A549 (cell line): ENCODE results near the gene ZBED6. TPM values are rescaled to one million over a fixed set of nuclear protein-coding genes. Genes with fewer than 3 reads are reported as not detected.

Source experiments
- ATAC-seq, 2 experiments: fragments of 200-7000 bp in 1 of 2; fragments of >200 bp in 1 of 2; cut with Nextera tagmentation in 1 of 2; cut with Tn5 transposase in 1 of 2; 3 replicates each; pipeline versions ENCODE4 v1.8.0 to v1.9.1; 2018 to 2020; ENCODE audit warnings: mild to moderate bottlenecking in 1 of 2, moderate library complexity in 1 of 2
- CTCF ChIA-PET: fragments of 300-600 bp; sonication (Branson Sonifier 250); formaldehyde crosslinking; extraction: SDS; loops from one replicate; lab custom pipeline; 2021; ENCODE audit warnings: antibody characterized with exemption, inconsistent platforms; lab: Yijun Ruan, JAX
- POLR2A ChIA-PET: fragments of 350-600 bp; formaldehyde crosslinking; extraction: SDS; loops from one replicate; lab custom pipeline; 2021; ENCODE audit warnings: antibody characterized with exemption, inconsistent platforms; lab: Yijun Ruan, JAX
- DNase-seq, 2 experiments: peaks; one replicate each; pipeline versions ENCODE4 v3.0.0 to v3.0.0-alpha.2; 2011 to 2016; ENCODE audit warnings: low read depth in 1 of 2, low spot score in 1 of 2
- FAIRE-seq: peaks from 2 replicates; lab custom pipeline; 2011; peaks lifted over from hg19 to GRCh38; lab: Jason Lieb, UNC
- H3K27ac ChIP-seq, 2 experiments: fragments of >200 bp; sonication (Bioruptor Twin); formaldehyde crosslinking; 3 replicates each; pipeline ENCODE4 v1.5.1; 2016 to 2017
- H3K4me1 ChIP-seq: fragments of >200 bp; sonication (Bioruptor Twin); formaldehyde crosslinking; 3 replicates; pipeline ENCODE4 v1.6.1; 2016
- H3K4me2 ChIP-seq: fragments of >200 bp; sonication (Bioruptor Twin); formaldehyde crosslinking; 3 replicates; pipeline ENCODE4 v1.6.1; 2016
- H3K4me3 ChIP-seq: fragments of >200 bp; sonication (Bioruptor Twin); formaldehyde crosslinking; 3 replicates; pipeline ENCODE4 v1.5.1; 2016
- H3K9me3 ChIP-seq: fragments of >200 bp; sonication (Bioruptor Twin); formaldehyde crosslinking; 3 replicates; pipeline ENCODE4 v1.6.1; 2016
- ATOH8 ChIP-seq: fragments of 250-450 bp; sonication (Bioruptor Pico); IDR thresholded peaks from 2 replicates; pipeline ENCODE4 v1.5.0; 2020; ENCODE audit warnings: low read depth, mild to moderate bottlenecking, moderate library complexity
- BHLHE40 ChIP-seq: IDR thresholded peaks from 2 replicates; pipeline ENCODE4 v1.6.1; 2012; ENCODE audit warnings: low read depth, low read length, inconsistent platforms
- CBX2 ChIP-seq: fragments of 200-600 bp; sonication (generic); IDR thresholded peaks from 2 replicates; pipeline ENCODE4 v1.6.1; 2016; ENCODE audit warnings: low read depth, mild to moderate bottlenecking, borderline replicate concordance
- CBX8 ChIP-seq: fragments of 200-600 bp; sonication (generic); IDR thresholded peaks from 2 replicates; pipeline ENCODE4 v1.6.1; 2016
- CEBPB ChIP-seq, 2 experiments: fragments of >200 bp in 1 of 2; sonication (Bioruptor Twin) in 1 of 2; formaldehyde crosslinking in 1 of 2; IDR thresholded peaks; 2 replicates each; pipeline ENCODE4 v1.6.1; 2012 to 2016
- CHD2 ChIP-seq: fragments of 150-350 bp; IDR thresholded peaks from 2 replicates; pipeline ENCODE4 v1.6.1; 2014; ENCODE audit warnings: low read length; ENCODE audit not compliant: partially characterized antibody
- CHD4 ChIP-seq: fragments of 200-600 bp; sonication (generic); IDR thresholded peaks from 2 replicates; pipeline ENCODE4 v1.6.1; 2016; ENCODE audit warnings: antibody characterized with exemption, mild to moderate bottlenecking, borderline replicate concordance
- EHF ChIP-seq: fragments of 250-450 bp; sonication (Bioruptor Pico); IDR thresholded peaks from 2 replicates; pipeline ENCODE4 v1.5.0; 2020; ENCODE audit warnings: mild to moderate bottlenecking
- FOSB ChIP-seq: fragments of 250-450 bp; sonication (Bioruptor Pico); IDR thresholded peaks from 2 replicates; pipeline ENCODE4 v1.5.0; 2020; ENCODE audit warnings: mild to moderate bottlenecking, moderate library complexity
- FOXS1 ChIP-seq: fragments of 250-450 bp; sonication (Bioruptor Pico); IDR thresholded peaks from 2 replicates; pipeline ENCODE4 v1.5.0; 2020; ENCODE audit warnings: mild to moderate bottlenecking, moderate library complexity
- HES2 ChIP-seq: fragments of >200 bp; sonication (Bioruptor Twin); formaldehyde crosslinking; IDR thresholded peaks from 2 replicates; pipeline ENCODE4 v1.6.1; 2016
- HOXA7 ChIP-seq: fragments of 250-450 bp; sonication (Bioruptor Pico); IDR thresholded peaks from 2 replicates; pipeline ENCODE4 v1.5.0; 2020; ENCODE audit warnings: mild to moderate bottlenecking, moderate library complexity
- HOXB13 ChIP-seq: fragments of 250-450 bp; sonication (Bioruptor Pico); IDR thresholded peaks from 2 replicates; pipeline ENCODE4 v1.5.0; 2020; ENCODE audit warnings: low read depth, mild to moderate bottlenecking, moderate library complexity
- KDM1A ChIP-seq: fragments of 200-600 bp; sonication (generic); IDR thresholded peaks from 2 replicates; pipeline ENCODE4 v1.6.1; 2016; ENCODE audit warnings: low read depth, mild to moderate bottlenecking
- KDM5A ChIP-seq: fragments of 200-600 bp; sonication (generic); IDR thresholded peaks from 2 replicates; pipeline ENCODE4 v1.6.1; 2016; ENCODE audit warnings: antibody characterized with exemption, mild to moderate bottlenecking
- MAFK ChIP-seq: fragments of 450-650 bp; IDR thresholded peaks from 2 replicates; pipeline ENCODE4 v1.6.1; 2014; ENCODE audit not compliant: partially characterized antibody
- MAX ChIP-seq: IDR thresholded peaks from 2 replicates; pipeline ENCODE4 v1.6.1; 2012
- MAZ ChIP-seq: fragments of 150-350 bp; IDR thresholded peaks from 2 replicates; pipeline ENCODE4 v1.6.1; 2014; ENCODE audit warnings: antibody characterized with exemption, low read depth, low read length, borderline replicate concordance
- POLR2A ChIP-seq: IDR thresholded peaks from 2 replicates; pipeline ENCODE4 v1.6.1; 2012; ENCODE audit warnings: mild to moderate bottlenecking, low read length
- POLR2AphosphoS2 ChIP-seq: conservative IDR thresholded peaks from 2 replicates; pipeline ENCODE4 v1.6.1; 2012; ENCODE audit warnings: low read length, improper control_type of control experiment, inconsistent platforms
- RARB ChIP-seq: fragments of 250-450 bp; sonication (Bioruptor Pico); IDR thresholded peaks from 2 replicates; pipeline ENCODE4 v1.8.0; 2021; ENCODE audit warnings: mild to moderate bottlenecking, moderate library complexity
- TFCP2L1 ChIP-seq: fragments of 250-450 bp; sonication (Bioruptor Pico); IDR thresholded peaks from 2 replicates; pipeline ENCODE4 v1.5.0; 2021; ENCODE audit warnings: mild to moderate bottlenecking
- USF2 ChIP-seq: fragments of 450-650 bp; IDR thresholded peaks from 2 replicates; pipeline ENCODE4 v1.6.1; 2014; ENCODE audit warnings: antibody characterized with exemption
- ZC3H11A ChIP-seq: fragments of 450-650 bp; IDR thresholded peaks from 2 replicates; pipeline ENCODE4 v1.6.1; 2014; ENCODE audit warnings: antibody characterized with exemption, mild to moderate bottlenecking
- ZFP36 ChIP-seq: fragments of 450-650 bp; IDR thresholded peaks from 2 replicates; pipeline ENCODE4 v1.6.1; 2014; ENCODE audit warnings: borderline replicate concordance; ENCODE audit not compliant: partially characterized antibody
- ZNF302 ChIP-seq: fragments of 250-450 bp; sonication (Bioruptor Pico); IDR thresholded peaks from 2 replicates; pipeline ENCODE4 v1.9.0; 2021; ENCODE audit warnings: inconsistent platforms, mild to moderate bottlenecking, moderate library complexity
- WGBS: methylation state at CpG from one replicate; pipeline ENCODE4 v1.1.6; 2017; ENCODE audit errors: missing lambda C conversion rate; 5-methylcytosine and 5-hydroxymethylcytosine counted together
- polyA plus RNA-seq, 4 experiments: library from polyadenylated mRNA; depleted of rRNA in 3 of 4; stranded (reverse); fragments of >200 nt; fragmentation: RNase III in 1 of 4; extraction: RNeasy Plus Mini Kit Qiagen cat#74134 plus additional on column Dnase treatment in 1 of 4; gene quantifications; 2 replicates in 3 of 4; 3 replicates in 1 of 4; pipeline ENCODE4 v1.2.3, GENCODE V29; 2011 to 2017
- TF ChIP-seq, protein P1 (sequence below): fragments of >200 bp; sonication (Bioruptor Twin); formaldehyde crosslinking; IDR thresholded peaks from 3 replicates; pipeline ENCODE4 v1.6.1; 2016
- TF ChIP-seq, protein P2 (sequence below): fragments of >200 bp; sonication (Bioruptor Twin); formaldehyde crosslinking; IDR thresholded peaks from 3 replicates; pipeline ENCODE4 v1.5.1; 2016

ZBED6 gene
- polyA plus RNA-seq, 2 of the 4 experiments (the other 2 are of a cell fraction): 1.7 to 10.6 TPM

DNA sequence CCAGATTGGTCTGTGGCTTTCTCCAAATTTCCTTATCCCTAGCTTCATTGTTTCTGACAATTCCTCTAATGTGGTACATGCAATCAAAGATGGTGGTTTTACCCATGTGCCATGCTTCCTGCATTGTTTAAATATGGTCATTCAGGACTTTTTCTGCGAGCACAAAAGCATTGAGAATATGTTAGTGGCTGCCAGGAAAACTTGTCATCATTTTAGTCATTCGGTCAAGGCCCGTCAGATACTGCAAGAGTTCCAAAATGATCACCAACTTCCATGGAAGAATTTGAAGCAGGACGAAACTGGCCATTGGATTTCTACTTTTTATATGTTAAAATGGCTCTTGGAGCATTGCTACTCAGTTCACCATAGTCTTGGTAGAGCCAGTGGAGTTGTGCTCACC, 3.7 kb downstream of the ZBED6 start:
- no peak for ATAC-seq
- CTCF ChIA-PET: no interaction called here
- POLR2A ChIA-PET: no interaction called here
- Histone ChIP-seq H3K9me3 (no peaks in the 10 kb centered on the region), H3K27ac (no peak overlapping the region), H3K4me2 (no peak overlapping the region), H3K4me3 (no peak overlapping the region), H3K4me1 (peaks cover 30% of the 10 kb centered on the region; the same call in 2 of the 3 replicates)
- no peak for DNase-seq
- FAIRE-seq: no peak
- TF ChIP-seq CBX2: no peak
- TF ChIP-seq, protein P1, sequence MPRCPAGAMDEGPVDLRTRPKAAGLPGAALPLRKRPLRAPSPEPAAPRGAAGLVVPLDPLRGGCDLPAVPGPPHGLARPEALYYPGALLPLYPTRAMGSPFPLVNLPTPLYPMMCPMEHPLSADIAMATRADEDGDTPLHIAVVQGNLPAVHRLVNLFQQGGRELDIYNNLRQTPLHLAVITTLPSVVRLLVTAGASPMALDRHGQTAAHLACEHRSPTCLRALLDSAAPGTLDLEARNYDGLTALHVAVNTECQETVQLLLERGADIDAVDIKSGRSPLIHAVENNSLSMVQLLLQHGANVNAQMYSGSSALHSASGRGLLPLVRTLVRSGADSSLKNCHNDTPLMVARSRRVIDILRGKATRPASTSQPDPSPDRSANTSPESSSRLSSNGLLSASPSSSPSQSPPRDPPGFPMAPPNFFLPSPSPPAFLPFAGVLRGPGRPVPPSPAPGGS: no peak
- no peak for TF ChIP-seq HOXA7
- 90% methylated on average over 4 of the region's 4 CpGs for WGBS

GRCh38 chr1:203799971-203800370, 4.5 kb downstream of the ZBED6 start:
- CTCF ChIA-PET: no interaction called here
- 60% methylated on average over 1 of the region's 1 CpG for WGBS
- no peak for DNase-seq
- Histone ChIP-seq H3K4me1 (peaks cover 28% of the 10 kb centered on the region; the same call in 2 of the 3 replicates), H3K27ac (no peak overlapping the region), H3K4me2 (no peak overlapping the region), H3K4me3 (no peak overlapping the region), H3K9me3 (no peaks in the 10 kb centered on the region)
- no peak for FAIRE-seq
- POLR2A ChIA-PET: no interaction called here
- ATAC-seq: no peak
- no peak for TF ChIP-seq POLR2A
- TF ChIP-seq FOSB: no peak
- TF ChIP-seq HOXB13 (CRISPR knock-in tag): no peak
- TF ChIP-seq KDM5A: no peak
- no peak for TF ChIP-seq USF2
- TF ChIP-seq CHD4: no peak
- no peak for TF ChIP-seq ZNF302 (CRISPR knock-in tag)
- no peak for TF ChIP-seq POLR2AphosphoS2
- TF ChIP-seq TFCP2L1 (CRISPR knock-in tag): no peak
- TF ChIP-seq KDM1A: no peak
- TF ChIP-seq, protein P2, sequence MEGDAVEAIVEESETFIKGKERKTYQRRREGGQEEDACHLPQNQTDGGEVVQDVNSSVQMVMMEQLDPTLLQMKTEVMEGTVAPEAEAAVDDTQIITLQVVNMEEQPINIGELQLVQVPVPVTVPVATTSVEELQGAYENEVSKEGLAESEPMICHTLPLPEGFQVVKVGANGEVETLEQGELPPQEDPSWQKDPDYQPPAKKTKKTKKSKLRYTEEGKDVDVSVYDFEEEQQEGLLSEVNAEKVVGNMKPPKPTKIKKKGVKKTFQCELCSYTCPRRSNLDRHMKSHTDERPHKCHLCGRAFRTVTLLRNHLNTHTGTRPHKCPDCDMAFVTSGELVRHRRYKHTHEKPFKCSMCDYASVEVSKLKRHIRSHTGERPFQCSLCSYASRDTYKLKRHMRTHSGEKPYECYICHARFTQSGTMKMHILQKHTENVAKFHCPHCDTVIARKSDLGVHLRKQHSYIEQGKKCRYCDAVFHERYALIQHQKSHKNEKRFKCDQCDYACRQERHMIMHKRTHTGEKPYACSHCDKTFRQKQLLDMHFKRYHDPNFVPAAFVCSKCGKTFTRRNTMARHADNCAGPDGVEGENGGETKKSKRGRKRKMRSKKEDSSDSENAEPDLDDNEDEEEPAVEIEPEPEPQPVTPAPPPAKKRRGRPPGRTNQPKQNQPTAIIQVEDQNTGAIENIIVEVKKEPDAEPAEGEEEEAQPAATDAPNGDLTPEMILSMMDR: no peak
- no peak for TF ChIP-seq FOXS1 (CRISPR knock-in tag)
- TF ChIP-seq RARB (CRISPR knock-in tag): no peak
- TF ChIP-seq CEBPB (IDR thresholded peaks at IDR 0.05): no peak
- no peak for TF ChIP-seq CBX2
- TF ChIP-seq CBX8: no peak
- no peak for TF ChIP-seq EHF (CRISPR knock-in tag)
- TF ChIP-seq HES2: no peak

DNA sequence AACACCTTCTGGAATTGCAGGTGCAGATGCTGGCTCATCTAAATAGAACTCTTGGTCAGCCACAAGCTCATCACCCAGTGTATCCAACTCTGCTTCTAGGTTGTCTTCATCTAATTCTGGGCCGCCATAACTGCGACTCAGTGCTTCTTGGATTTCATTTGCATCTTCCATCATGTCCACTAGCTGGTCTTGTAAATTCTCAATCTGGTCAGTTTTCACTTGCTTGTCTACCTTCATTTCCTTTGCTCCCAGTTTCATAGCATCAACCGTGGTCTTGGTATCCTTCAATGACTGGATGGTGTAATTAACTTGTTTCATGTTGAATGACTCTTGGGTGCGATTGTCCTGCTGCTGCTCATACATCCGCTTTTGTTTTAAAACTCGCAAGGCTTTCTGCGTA, 10.3 kb downstream of the ZBED6 start:
- Histone ChIP-seq H3K4me1 (peaks cover 2% of the 10 kb centered on the region; the same call in 1 of the 3 replicates), H3K4me2 (no peak overlapping the region), H3K4me3 (no peak overlapping the region), H3K9me3 (no peaks in the 10 kb centered on the region), H3K27ac (no peak overlapping the region)
- FAIRE-seq (no peak), ATAC-seq (no peak), DNase-seq (no peak)
- WGBS: 96% methylated on average over 7 of the region's 7 CpGs
- CTCF ChIA-PET: interaction anchor here (1.0 kb wide), 1 partner anchor 13 kb away, joined by 4 read pairs; no protein-coding TSS in a partner anchor
- POLR2A ChIA-PET: no interaction called here
- TF ChIP-seq ZFP36 (no peak), BHLHE40 (no peak), CHD2 (no peak), ATOH8 (no peak), ZC3H11A (no peak), EHF (CRISPR knock-in tag) (no peak), MAFK (no peak), MAX (no peak), MAZ (no peak), FOXS1 (CRISPR knock-in tag) (no peak), HOXB13 (CRISPR knock-in tag) (no peak)
- TF ChIP-seq, protein P2: no peak
